B cell (primary cell): ENCODE data around the gene TGFBR3L.

Experiments
- CTCF ChIP-seq: fragments of 200-600 bp; IDR thresholded peaks from one replicate; pipeline ENCODE4 v1.8.0; 2022; ENCODE audit warnings: antibody characterized with exemption, mild to moderate bottlenecking
- EZH2 ChIP-seq: IDR thresholded peaks from 2 replicates; pipeline ENCODE4 v1.6.1; 2012; ENCODE audit warnings: borderline replicate concordance, low read depth, mild to moderate bottlenecking, moderate library complexity, low read length; ENCODE audit not compliant: insufficient read depth, poor library complexity, severe bottlenecking

- TF ChIP-seq CTCF (no peak), EZH2 (no peak)
These were observed 25.8 kb upstream of the TGFBR3L start for GRCh38 chr19:7888826-7889217.
